PC-3 (cell line): Measurements from ENCODE around the gene NFYC. TPM values are rescaled to one million over a fixed set of nuclear protein-coding genes. Genes with fewer than 3 reads are reported as not detected.

Experiments
- ATAC-seq: fragments of 200-7000 bp; cut with Tn5 transposase; 2 replicates; pipeline ENCODE4 v1.9.1; 2020; ENCODE audit warnings: mild to moderate bottlenecking, moderate library complexity
- BruUV-seq: library from RNA; stranded (reverse); fragments of 400-500 nt; replicated peaks from 2 replicates; lab custom pipeline; 2021; lab: Mats Ljungman, UMichigan
- CTCF ChIA-PET: fragments of 300-600 bp; sonication (Branson Sonifier 250); formaldehyde crosslinking; loops from one replicate; lab custom pipeline; 2022; ENCODE audit warnings: antibody characterized with exemption; lab: Charles Lee
- POLR2A ChIA-PET: fragments of 300-600 bp; sonication (Branson Sonifier 250); formaldehyde crosslinking; loops from one replicate; lab custom pipeline; 2022; ENCODE audit warnings: antibody characterized with exemption; ENCODE audit not compliant: unreplicated experiment; lab: Charles Lee
- DNase-seq: peaks from one replicate; pipeline ENCODE4 v3.0.0-alpha.2; 2015
- H2AFZ ChIP-seq: fragments of 300-600 bp; sonication (generic); 2 replicates; pipeline ENCODE4 v1.6.0; 2016; ENCODE audit warnings: antibody characterized with exemption, low read length
- H3F3A ChIP-seq: fragments of 300-600 bp; sonication (generic); one replicate; pipeline ENCODE4 v1.6.0; 2017; ENCODE audit warnings: antibody characterized with exemption, low read length, control low read depth, mild to moderate bottlenecking; ENCODE audit not compliant: unreplicated experiment
- H3K27ac ChIP-seq: fragments of 300-600 bp; sonication (generic); 2 replicates; pipeline ENCODE4 v1.5.1; 2016; ENCODE audit warnings: mild to moderate bottlenecking, low read length
- H3K27me3 ChIP-seq: fragments of 300-600 bp; sonication (generic); 2 replicates; pipeline ENCODE4 v1.6.1; 2016; ENCODE audit warnings: low read length, mixed read lengths
- H3K36me3 ChIP-seq: fragments of 300-600 bp; sonication (generic); 2 replicates; pipeline ENCODE4 v1.6.1; 2016; ENCODE audit warnings: low read depth, mixed run types, low read length, mixed read lengths
- H3K4me1 ChIP-seq: fragments of 300-600 bp; sonication (generic); 2 replicates; pipeline ENCODE4 v1.5.1; 2016; ENCODE audit warnings: low read length; ENCODE audit not compliant: insufficient read depth
- H3K4me2 ChIP-seq: fragments of 300-600 bp; sonication (generic); 2 replicates; pipeline ENCODE4 v1.6.0; 2016; ENCODE audit warnings: low read length
- H3K4me3 ChIP-seq: fragments of 300-600 bp; sonication (generic); 2 replicates; pipeline ENCODE4 v1.5.1; 2016; ENCODE audit warnings: mild to moderate bottlenecking, low read length, mixed read lengths
- H3K79me2 ChIP-seq: fragments of 300-600 bp; sonication (generic); 2 replicates; pipeline ENCODE4 v1.6.1; 2017; ENCODE audit warnings: low read length, mixed read lengths
- H3K9ac ChIP-seq: fragments of 300-600 bp; sonication (generic); 2 replicates; pipeline ENCODE4 v1.6.0; 2016; ENCODE audit warnings: mild to moderate bottlenecking, low read length
- H3K9me2 ChIP-seq: fragments of 300-600 bp; sonication (generic); replicated peaks from 2 replicates; pipeline ENCODE4 v1.6.1; 2016; ENCODE audit warnings: mixed run types, low read length, mixed read lengths
- H3K9me3 ChIP-seq: fragments of 300-600 bp; sonication (generic); 2 replicates; pipeline ENCODE4 v1.6.1; 2016; ENCODE audit warnings: low read length, mixed read lengths
- H4K20me1 ChIP-seq: fragments of 300-600 bp; sonication (generic); 2 replicates; pipeline ENCODE4 v1.6.1; 2016; ENCODE audit warnings: low read length, mixed read lengths
- CTCF ChIP-seq: fragments of 300-600 bp; sonication (generic); conservative IDR thresholded peaks from 2 replicates; pipeline ENCODE4 v1.5.1; 2017; ENCODE audit warnings: antibody characterized with exemption, low read depth, mild to moderate bottlenecking, low read length
- EZH2 ChIP-seq: fragments of 300-600 bp; sonication (generic); IDR thresholded peaks from one replicate; pipeline ENCODE4 v1.6.1; 2017; ENCODE audit warnings: antibody characterized with exemption, mild to moderate bottlenecking, low read length; ENCODE audit not compliant: unreplicated experiment
- EZH2phosphoT487 ChIP-seq: fragments of 300-600 bp; sonication (generic); IDR thresholded peaks from 2 replicates; pipeline ENCODE4 v1.6.1; 2018; ENCODE audit warnings: mild to moderate bottlenecking, antibody characterized with exemption, low read length, borderline replicate concordance
- intact Hi-C: fragments of 100-400 bp; cut with micrococcal nuclease; formaldehyde crosslinking; loops from 2 replicates; pipeline ENCODE4 v1.9.0; 2023
- total RNA-seq: library from RNA; depleted of rRNA; stranded (reverse); fragments of >200 nt; gene quantifications from 2 replicates; pipeline ENCODE4 v1.2.3, GENCODE V29; 2014

The NFYC gene
- total RNA-seq, 1 experiment from 2014 or later: 52.6 TPM

- ATAC-seq (peak; percentile 87), DNase-seq (peak; percentile 75)
- POLR2A ChIA-PET: no interaction called here
These were observed 110.7 kb downstream of the NFYC start for GRCh38 chr1:40802078-40802741.

GRCh38 chr1:40802742-40803113 is 111.2 kb downstream of the NFYC start:
- H3K4me3 ChIP-seq: no peak overlapping the region
- no peak for ATAC-seq
- no peaks in the 10 kb centered on the region for H3K27me3 ChIP-seq
- ChIA-PET POLR2A (no interaction called here), CTCF (no interaction called here)
- no peak overlapping the region for H2AFZ ChIP-seq
- no peaks in the 10 kb centered on the region for H3K9me3 ChIP-seq
- H3K9ac ChIP-seq: no peak overlapping the region
- H3K4me2 ChIP-seq: no peak overlapping the region
- no peaks in the 10 kb centered on the region for H3K79me2 ChIP-seq
- H3K27ac ChIP-seq: no peak overlapping the region
- peaks cover 7% of the 10 kb centered on the region for H3K4me1 ChIP-seq
- no TSS peak for BruUV-seq
- no peaks in the 10 kb centered on the region for H3K9me2 ChIP-seq
- intact Hi-C loops: no loop called here
- DNase-seq: no peak
- TF ChIP-seq CTCF: no peak
- H3F3A ChIP-seq: no peaks in the 10 kb centered on the region
- no peaks in the 10 kb centered on the region for H3K36me3 ChIP-seq
- H4K20me1 ChIP-seq: no peaks in the 10 kb centered on the region

More at GRCh38 chr1:40802078-40802741, 110.7 kb downstream of the NFYC start:
- Histone ChIP-seq H3K79me2 (no peaks in the 10 kb centered on the region), H3K9me3 (no peaks in the 10 kb centered on the region), H4K20me1 (no peaks in the 10 kb centered on the region), H3F3A (no peaks in the 10 kb centered on the region), H2AFZ (peak overlapping the region; percentile 89), H3K4me3 (peak overlapping the region; percentile 63), H3K9me2 (no peaks in the 10 kb centered on the region), H3K27me3 (no peaks in the 10 kb centered on the region), H3K27ac (no peak overlapping the region), H3K36me3 (no peaks in the 10 kb centered on the region), H3K4me1 (peaks cover 7% of the 10 kb centered on the region), H3K4me2 (peak overlapping the region; percentile 87), H3K9ac (no peak overlapping the region)
- CTCF ChIA-PET: no interaction called here
- BruUV-seq: no TSS peak
- intact Hi-C loops: no loop called here
- TF ChIP-seq CTCF (no peak), EZH2phosphoT487 (no peak), EZH2 (no peak)

GRCh38 chr1:40803447-40803846 is 111.9 kb downstream of the NFYC start:
- ATAC-seq (no peak), DNase-seq (no peak)
- POLR2A ChIA-PET: no interaction called here
- Histone ChIP-seq H3K27ac (no peak overlapping the region), H3F3A (no peaks in the 10 kb centered on the region), H3K27me3 (no peaks in the 10 kb centered on the region), H3K36me3 (no peaks in the 10 kb centered on the region), H3K79me2 (no peaks in the 10 kb centered on the region), H3K4me2 (no peak overlapping the region), H2AFZ (no peak overlapping the region), H4K20me1 (no peaks in the 10 kb centered on the region), H3K4me1 (peaks cover 7% of the 10 kb centered on the region), H3K4me3 (no peak overlapping the region), H3K9me2 (no peaks in the 10 kb centered on the region), H3K9me3 (no peaks in the 10 kb centered on the region), H3K9ac (no peak overlapping the region)
- intact Hi-C loops: no loop called here
- CTCF ChIA-PET: no interaction called here
- TF ChIP-seq EZH2phosphoT487 (no peak), EZH2 (no peak), CTCF (no peak)
- no TSS peak for BruUV-seq
